MG63 (cell line): ENCODE measurements around the gene KRTAP20-4. TPM values are rescaled to one million over a fixed set of nuclear protein-coding genes. Genes with fewer than 3 reads are reported as not detected.

Experiments
- DNase-seq: peaks from one replicate; pipeline ENCODE4 v3.0.0-alpha.2; 2020
- H3K27me3 ChIP-seq: fragments of 250-450 bp; sonication (Bioruptor Pico); 2 replicates; pipeline ENCODE4 v1.5.1; 2020; ENCODE audit warnings: mild to moderate bottlenecking, moderate library complexity
- H3K36me3 ChIP-seq: fragments of 250-450 bp; sonication (Bioruptor Pico); 2 replicates; pipeline ENCODE4 v1.5.1; 2020; ENCODE audit warnings: mild to moderate bottlenecking, moderate library complexity
- H3K4me3 ChIP-seq: fragments of 250-450 bp; sonication (Bioruptor Pico); 2 replicates; pipeline ENCODE4 v1.5.1; 2020; ENCODE audit warnings: mild to moderate bottlenecking, moderate library complexity
- H3K9me3 ChIP-seq: fragments of 250-450 bp; sonication (Bioruptor Pico); 2 replicates; pipeline ENCODE4 v1.5.1; 2020; ENCODE audit warnings: mild to moderate bottlenecking, moderate library complexity
- total RNA-seq: library from RNA; depleted of rRNA; stranded (reverse); fragments of >200 nt; shearing (Covaris generic); gene quantifications from 2 replicates; pipeline ENCODE4 v1.2.3, GENCODE V29; 2014; ENCODE audit warnings: low replicate concordance; rRNA removed

KRTAP20-4 gene
- not detected in 2 replicates for total RNA-seq

- no peak for DNase-seq
- Histone ChIP-seq H3K27me3 (no peaks in the 10 kb centered on the region), H3K4me3 (no peak within 1 kb of the TSS), H3K36me3 (no peaks in the 10 kb centered on the region), H3K9me3 (no peaks in the 10 kb centered on the region)
Measured at GRCh38 chr21:30620522-30620921, at the start of gene KRTAP20-4. KRTAP20-4 (plus strand) TSS chr21:30620627.

DNA sequence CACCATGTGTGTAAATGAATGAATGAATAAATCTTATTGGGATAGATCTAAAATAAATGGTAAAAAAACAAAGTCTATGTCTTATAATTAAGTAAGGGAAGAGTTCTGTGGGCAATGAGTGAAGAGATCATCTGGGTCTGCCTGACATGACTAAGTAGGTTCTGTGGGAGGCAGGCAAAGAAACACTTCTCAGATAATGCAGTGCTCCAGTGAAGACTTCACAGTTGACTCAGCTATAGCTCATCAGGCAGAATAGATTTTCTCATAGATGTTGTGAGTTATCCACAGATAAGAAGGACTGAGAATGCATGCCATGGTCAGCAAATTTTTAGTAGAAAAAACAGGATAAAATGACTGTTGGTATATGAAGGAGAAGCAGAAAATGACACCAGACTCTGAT, 42.7 kb upstream of the KRTAP20-4 start:
- Histone ChIP-seq H3K36me3 (no peaks in the 10 kb centered on the region), H3K27me3 (no peaks in the 10 kb centered on the region), H3K9me3 (no peaks in the 10 kb centered on the region), H3K4me3 (no peak overlapping the region)
- DNase-seq: no peak

DNA sequence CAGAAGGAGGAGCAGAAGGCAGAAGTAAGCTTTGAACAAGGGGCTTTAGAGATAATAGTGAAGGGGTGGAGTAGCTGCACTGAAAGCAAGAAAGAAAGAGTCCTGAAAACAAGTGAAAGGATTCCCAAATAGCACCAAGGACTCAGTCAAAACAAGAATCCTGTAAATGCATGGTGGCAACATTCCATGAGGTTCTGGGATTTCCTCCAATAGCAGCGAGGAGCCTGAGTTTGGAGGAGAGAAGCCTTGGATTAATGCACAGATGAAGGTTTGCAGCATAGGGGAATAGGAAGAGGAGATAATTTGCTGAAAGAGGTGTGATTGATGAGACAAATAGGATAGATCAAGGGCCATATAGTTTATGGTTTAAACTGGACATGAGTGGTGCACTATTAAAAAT, 41.1 kb upstream of the KRTAP20-4 start:
- no peaks in the 10 kb centered on the region for H3K9me3 ChIP-seq
- no peaks in the 10 kb centered on the region for H3K36me3 ChIP-seq
- H3K27me3 ChIP-seq: no peaks in the 10 kb centered on the region
- no peak overlapping the region for H3K4me3 ChIP-seq
- no peak for DNase-seq

- Histone ChIP-seq H3K4me3 (no peak overlapping the region), H3K9me3 (no peaks in the 10 kb centered on the region), H3K36me3 (no peaks in the 10 kb centered on the region), H3K27me3 (no peaks in the 10 kb centered on the region)
- no peak for DNase-seq
Measured at GRCh38 chr21:30580132-30580531, 40.3 kb upstream of the KRTAP20-4 start.

- no peak for DNase-seq
- H3K4me3 ChIP-seq: no peak overlapping the region
- no peaks in the 10 kb centered on the region for H3K9me3 ChIP-seq
- H3K36me3 ChIP-seq: no peaks in the 10 kb centered on the region
- H3K27me3 ChIP-seq: no peaks in the 10 kb centered on the region
Measured at GRCh38 chr21:30582870-30583269, 37.6 kb upstream of the KRTAP20-4 start.

DNA sequence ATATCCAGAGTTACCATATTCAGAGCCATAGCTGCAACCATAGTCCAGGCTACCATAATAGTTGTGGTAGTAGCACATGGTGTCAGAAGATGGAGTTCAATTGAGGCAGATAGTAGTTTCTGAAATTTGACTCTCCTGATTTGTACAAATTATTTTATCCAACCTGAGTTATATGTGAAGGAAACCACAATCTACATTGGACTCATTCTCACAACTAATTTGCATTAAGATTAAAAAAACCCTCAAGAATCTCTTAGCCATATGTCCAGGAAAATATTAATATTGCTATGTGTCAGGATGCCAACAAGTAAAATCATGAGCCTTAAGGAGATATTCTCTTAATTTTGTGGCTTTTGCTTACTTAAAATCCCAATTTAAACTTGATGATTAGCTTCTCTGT, 30.1 kb upstream of the KRTAP20-4 start, which contains the start of gene KRTAP22-2:
TSS of gene KRTAP22-2 (minus strand) at position 101 of the 400 bp plus-strand sequence.
- Histone ChIP-seq H3K9me3 (no peaks in the 10 kb centered on the region), H3K27me3 (no peaks in the 10 kb centered on the region)
- no peak for DNase-seq

DNA sequence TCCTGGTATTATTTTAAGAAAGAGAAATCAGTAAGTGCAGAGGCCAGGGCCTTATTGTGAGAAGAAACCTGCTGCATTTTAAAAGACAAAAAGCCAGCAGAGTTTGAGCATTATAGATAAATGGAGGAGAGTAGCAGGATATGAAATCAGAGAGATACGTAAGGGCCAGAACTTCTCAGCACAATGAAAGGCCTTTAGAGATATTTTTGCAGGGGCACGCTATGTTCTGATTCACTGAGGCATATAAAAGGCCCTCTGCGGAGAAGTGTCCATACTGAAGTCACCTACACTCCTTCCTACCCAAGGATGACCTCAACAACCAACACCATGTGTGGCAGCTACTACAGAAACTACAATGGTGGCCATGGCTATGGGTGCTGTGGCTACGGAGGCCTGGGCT, 28.3 kb upstream of the KRTAP20-4 start, which contains the start of gene KRTAP6-3:
TSS of gene KRTAP6-3 (plus strand) at position 301 of the 400 bp plus-strand sequence. CDS start at position 307, 6 bp downstream.
- Histone ChIP-seq H3K36me3 (no peaks in the 10 kb centered on the region), H3K9me3 (no peaks in the 10 kb centered on the region), H3K4me3 (no peak within 1 kb of the TSS), H3K27me3 (no peaks in the 10 kb centered on the region)
- DNase-seq: no peak

More for the DNA sequence above, 30.1 kb upstream of the KRTAP20-4 start, which contains the start of gene KRTAP22-2:
- H3K4me3 ChIP-seq: no peak within 1 kb of the TSS
- H3K36me3 ChIP-seq: no peaks in the 10 kb centered on the region

DNA sequence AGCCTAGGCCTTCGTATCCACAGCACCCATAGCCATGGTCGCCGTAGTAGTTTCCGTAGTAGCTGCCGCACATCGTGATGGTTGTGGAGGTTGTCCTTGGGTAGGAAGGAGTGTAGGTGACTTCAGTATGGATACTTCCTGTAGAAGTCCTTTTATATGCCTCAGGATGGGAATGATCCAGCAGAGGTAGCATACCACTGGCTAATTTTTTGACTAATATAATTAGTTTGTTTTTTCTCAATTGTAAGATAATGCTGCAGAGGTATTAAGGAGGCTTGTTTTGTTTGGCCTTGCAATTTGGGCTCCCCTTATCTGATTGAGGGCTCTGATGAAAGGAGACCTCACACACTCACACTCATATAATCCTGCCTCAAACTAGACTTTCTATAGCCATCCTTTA, 21.6 kb upstream of the KRTAP20-4 start, which contains the start of gene KRTAP6-2:
TSS of gene KRTAP6-2 (minus strand) at position 101 of the 400 bp plus-strand sequence. CDS start at position 73, 28 bp downstream.
- H3K36me3 ChIP-seq: no peaks in the 10 kb centered on the region
- no peak for DNase-seq
- no peaks in the 10 kb centered on the region for H3K27me3 ChIP-seq
- no peaks in the 10 kb centered on the region for H3K9me3 ChIP-seq
- H3K4me3 ChIP-seq: no peak within 1 kb of the TSS

DNA sequence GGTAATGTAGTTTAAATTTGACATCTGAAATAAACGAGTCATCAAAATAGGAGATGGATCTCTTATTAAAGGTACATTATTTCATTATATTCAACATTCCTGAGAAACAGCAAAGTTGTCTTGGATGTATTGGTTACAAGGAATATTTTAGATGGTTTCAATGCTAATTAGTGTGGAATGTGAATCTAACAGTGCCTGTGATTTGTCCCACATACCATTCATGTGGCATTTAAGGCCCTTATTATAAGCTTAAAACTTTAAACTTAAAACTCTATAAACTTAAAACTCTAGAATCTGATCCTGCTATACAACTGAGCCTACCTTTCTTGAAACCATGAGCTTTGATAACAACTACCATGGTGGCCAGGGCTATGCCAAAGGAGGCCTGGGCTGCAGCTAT, 19.6 kb upstream of the KRTAP20-4 start, which contains the start of gene KRTAP22-1:
TSS of gene KRTAP22-1 (plus strand) at position 301 of the 400 bp plus-strand sequence.
- no peaks in the 10 kb centered on the region for H3K36me3 ChIP-seq
- no peaks in the 10 kb centered on the region for H3K9me3 ChIP-seq
- no peak for DNase-seq
- H3K4me3 ChIP-seq: no peak within 1 kb of the TSS
- H3K27me3 ChIP-seq: no peaks in the 10 kb centered on the region

DNA sequence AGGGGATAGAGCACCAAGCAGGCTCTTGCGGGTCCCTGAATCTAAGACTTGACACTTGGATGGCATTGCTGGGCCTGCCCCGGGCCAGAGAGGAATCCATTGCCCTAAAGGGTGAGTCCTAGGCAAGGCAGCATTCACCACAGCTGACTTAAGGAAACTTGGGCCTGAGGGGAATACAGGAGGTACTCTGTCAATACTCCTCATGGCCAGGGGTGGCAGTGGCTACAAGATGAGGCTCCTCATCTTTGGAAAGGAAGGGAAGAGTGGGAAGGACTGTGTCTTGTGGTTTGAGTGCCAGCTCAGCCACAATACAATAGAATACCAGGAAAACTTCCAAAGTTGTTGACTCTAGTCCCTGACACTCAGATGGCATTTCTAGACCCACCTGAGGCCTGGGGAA, 14.5 kb upstream of the KRTAP20-4 start:
- Histone ChIP-seq H3K27me3 (no peaks in the 10 kb centered on the region), H3K4me3 (no peak overlapping the region), H3K36me3 (no peaks in the 10 kb centered on the region), H3K9me3 (no peaks in the 10 kb centered on the region)
- DNase-seq: no peak

DNA sequence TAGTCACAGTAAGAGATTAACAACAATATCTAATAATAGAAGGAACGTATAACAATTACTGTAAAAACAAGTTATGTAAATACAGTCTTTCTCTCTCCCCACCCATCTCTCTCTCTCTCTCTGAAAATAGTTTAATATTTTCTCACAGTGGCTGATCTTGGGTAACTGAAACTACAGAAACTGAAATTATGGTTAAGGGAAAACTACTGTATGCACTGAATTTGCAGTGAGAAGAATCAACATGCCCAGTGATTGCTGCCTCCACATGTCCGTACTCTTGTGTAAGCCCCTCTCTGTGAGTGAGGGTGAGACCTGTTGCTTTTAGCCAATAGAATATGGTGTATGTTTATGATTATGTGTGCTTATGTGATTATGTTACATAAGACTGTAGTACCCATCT, 8.3 kb upstream of the KRTAP20-4 start:
- Histone ChIP-seq H3K4me3 (no peak overlapping the region), H3K27me3 (no peaks in the 10 kb centered on the region), H3K9me3 (no peaks in the 10 kb centered on the region), H3K36me3 (no peaks in the 10 kb centered on the region)
- no peak for DNase-seq

GRCh38 chr21:30613836-30614235, 6.6 kb upstream of the KRTAP20-4 start, which contains the start of gene KRTAP6-1:
KRTAP6-1 (minus strand) TSS chr21:30613930; CDS start chr21:30613904, 26 bp downstream.
- H3K36me3 ChIP-seq: no peaks in the 10 kb centered on the region
- no peaks in the 10 kb centered on the region for H3K9me3 ChIP-seq
- DNase-seq: no peak
- H3K27me3 ChIP-seq: no peaks in the 10 kb centered on the region
- no peak within 1 kb of the TSS for H3K4me3 ChIP-seq

DNA sequence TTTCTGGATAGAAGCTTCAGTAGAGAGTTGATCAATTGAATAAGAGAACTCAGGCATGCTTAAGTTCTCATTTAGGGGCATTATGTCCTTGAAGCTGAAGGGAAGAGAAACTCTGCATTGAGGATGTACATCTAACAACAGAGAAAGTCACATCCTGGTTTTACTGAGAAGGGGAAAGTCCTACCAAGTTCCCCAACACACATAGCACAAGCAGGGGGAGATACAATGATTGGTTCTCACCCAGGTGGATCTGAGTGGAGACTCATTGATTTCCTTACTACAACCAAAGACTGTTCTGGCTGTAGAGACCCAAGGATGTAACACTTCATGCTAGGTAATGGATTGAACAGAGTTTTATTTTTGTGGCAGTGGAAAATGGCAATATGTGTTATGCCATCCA, 5.2 kb upstream of the KRTAP20-4 start:
- Histone ChIP-seq H3K27me3 (no peaks in the 10 kb centered on the region), H3K4me3 (no peak overlapping the region), H3K36me3 (no peaks in the 10 kb centered on the region), H3K9me3 (no peaks in the 10 kb centered on the region)
- DNase-seq: no peak

- Histone ChIP-seq H3K27me3 (no peaks in the 10 kb centered on the region), H3K4me3 (no peak within 1 kb of the TSS)
Measured at GRCh38 chr21:30616125-30616524, 4.3 kb upstream of the KRTAP20-4 start, which contains the start of gene KRTAP20-1. KRTAP20-1 (plus strand) TSS chr21:30616425; CDS start chr21:30616455, 30 bp downstream.

GRCh38 chr21:30620080-30620479, 347 bp upstream of the KRTAP20-4 start:
- no peak overlapping the region for H3K4me3 ChIP-seq
- no peak for DNase-seq
- no peaks in the 10 kb centered on the region for H3K27me3 ChIP-seq
- no peaks in the 10 kb centered on the region for H3K36me3 ChIP-seq
- H3K9me3 ChIP-seq: no peaks in the 10 kb centered on the region

More at GRCh38 chr21:30616125-30616524, 4.3 kb upstream of the KRTAP20-4 start, which contains the start of gene KRTAP20-1:
- no peak for DNase-seq
- Histone ChIP-seq H3K36me3 (no peaks in the 10 kb centered on the region), H3K9me3 (no peaks in the 10 kb centered on the region)

DNA sequence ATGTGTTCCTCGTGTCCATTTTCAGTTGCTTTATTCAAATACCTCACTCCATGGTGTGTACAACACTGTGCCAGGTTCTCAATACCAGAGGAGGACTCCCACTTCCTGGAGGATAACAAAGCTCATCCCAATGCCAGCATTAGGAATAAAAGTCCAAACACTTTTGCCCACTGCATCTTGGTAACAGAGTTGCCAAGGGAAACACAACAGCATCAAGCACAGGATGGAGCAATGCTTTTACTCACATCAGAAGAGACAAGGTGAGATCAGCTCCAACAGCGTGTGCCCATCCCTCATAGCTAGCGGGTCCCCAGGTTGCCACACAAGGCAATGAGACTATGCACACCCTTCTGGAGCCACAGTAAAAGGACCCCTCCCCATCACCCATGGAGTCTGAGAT, 2.9 kb downstream of the KRTAP20-4 start:
- DNase-seq: no peak
- no peaks in the 10 kb centered on the region for H3K9me3 ChIP-seq
- no peaks in the 10 kb centered on the region for H3K36me3 ChIP-seq
- H3K27me3 ChIP-seq: no peaks in the 10 kb centered on the region
- no peak overlapping the region for H3K4me3 ChIP-seq

DNA sequence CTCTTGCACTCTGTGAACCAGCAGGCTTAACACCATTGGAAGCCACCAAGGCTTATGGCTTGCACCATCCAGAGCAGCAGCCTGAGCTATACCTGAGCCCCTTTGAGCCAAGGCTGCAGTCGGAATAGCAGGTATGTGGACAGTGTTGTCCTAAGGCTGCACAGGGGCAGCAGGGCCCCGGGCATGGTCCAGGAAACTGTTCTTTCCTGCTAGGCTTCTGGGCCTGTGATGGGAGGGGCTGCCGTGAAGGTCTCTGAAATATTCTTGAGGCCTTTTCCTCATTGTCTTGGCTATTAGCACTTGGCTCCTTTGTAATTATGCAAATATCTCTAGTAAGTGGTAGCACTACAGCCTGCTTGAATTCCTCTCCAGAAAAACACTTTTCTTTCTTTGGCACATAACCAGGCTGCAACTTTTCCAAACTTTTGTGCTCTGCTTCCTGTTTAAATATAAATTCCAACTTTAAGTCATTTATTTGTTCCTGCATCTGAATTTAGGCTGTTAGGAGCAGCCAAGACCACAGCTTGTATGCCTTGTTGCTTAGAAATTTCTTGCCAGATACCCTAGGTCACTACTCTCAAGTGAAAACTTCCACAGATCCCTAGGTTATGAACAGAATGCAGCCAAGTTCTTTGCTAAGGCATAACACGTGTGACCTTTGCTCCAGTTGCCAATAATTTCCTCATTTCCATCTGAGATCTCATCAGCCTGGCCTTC, 5.2 kb downstream of the KRTAP20-4 start:
- DNase-seq: no peak
- H3K36me3 ChIP-seq: no peaks in the 10 kb centered on the region
- no peaks in the 10 kb centered on the region for H3K9me3 ChIP-seq
- H3K27me3 ChIP-seq: no peaks in the 10 kb centered on the region
- no peak overlapping the region for H3K4me3 ChIP-seq

DNA sequence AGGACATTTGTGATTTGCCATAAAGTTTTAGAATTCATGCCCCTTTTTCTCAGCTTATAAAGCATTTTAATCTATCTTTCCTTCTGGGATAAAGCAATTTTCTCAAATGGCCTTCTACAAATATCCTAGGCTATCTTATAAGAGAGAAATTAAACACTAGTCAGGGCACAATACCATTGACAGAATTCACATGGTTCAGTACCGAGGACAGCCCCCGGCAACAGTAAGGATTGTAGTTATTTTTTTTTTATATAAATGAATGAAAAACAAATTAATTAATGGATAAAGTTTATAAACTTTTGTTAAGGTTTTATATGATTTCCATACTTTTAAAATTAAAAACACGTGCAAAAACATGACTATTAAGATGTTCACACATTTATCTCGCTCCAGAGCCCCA, 7.7 kb downstream of the KRTAP20-4 start:
- no peak for DNase-seq
- no peaks in the 10 kb centered on the region for H3K27me3 ChIP-seq
- H3K9me3 ChIP-seq: no peaks in the 10 kb centered on the region
- H3K36me3 ChIP-seq: no peaks in the 10 kb centered on the region
- no peak overlapping the region for H3K4me3 ChIP-seq
